Stimulated activated CD4-positive, alpha-beta T cell treated with anti-CD3 and anti-CD28 coated beads, Interleukin-4, amount 100 ng/mL, for 4 hours (primary cell): ENCODE results near the gene IFT43.

ENCODE experiments used
- DNase-seq, 2 experiments: peaks; one replicate each; pipeline ENCODE4 v3.0.0-alpha.2; 2020

IFT43 gene

DNA sequence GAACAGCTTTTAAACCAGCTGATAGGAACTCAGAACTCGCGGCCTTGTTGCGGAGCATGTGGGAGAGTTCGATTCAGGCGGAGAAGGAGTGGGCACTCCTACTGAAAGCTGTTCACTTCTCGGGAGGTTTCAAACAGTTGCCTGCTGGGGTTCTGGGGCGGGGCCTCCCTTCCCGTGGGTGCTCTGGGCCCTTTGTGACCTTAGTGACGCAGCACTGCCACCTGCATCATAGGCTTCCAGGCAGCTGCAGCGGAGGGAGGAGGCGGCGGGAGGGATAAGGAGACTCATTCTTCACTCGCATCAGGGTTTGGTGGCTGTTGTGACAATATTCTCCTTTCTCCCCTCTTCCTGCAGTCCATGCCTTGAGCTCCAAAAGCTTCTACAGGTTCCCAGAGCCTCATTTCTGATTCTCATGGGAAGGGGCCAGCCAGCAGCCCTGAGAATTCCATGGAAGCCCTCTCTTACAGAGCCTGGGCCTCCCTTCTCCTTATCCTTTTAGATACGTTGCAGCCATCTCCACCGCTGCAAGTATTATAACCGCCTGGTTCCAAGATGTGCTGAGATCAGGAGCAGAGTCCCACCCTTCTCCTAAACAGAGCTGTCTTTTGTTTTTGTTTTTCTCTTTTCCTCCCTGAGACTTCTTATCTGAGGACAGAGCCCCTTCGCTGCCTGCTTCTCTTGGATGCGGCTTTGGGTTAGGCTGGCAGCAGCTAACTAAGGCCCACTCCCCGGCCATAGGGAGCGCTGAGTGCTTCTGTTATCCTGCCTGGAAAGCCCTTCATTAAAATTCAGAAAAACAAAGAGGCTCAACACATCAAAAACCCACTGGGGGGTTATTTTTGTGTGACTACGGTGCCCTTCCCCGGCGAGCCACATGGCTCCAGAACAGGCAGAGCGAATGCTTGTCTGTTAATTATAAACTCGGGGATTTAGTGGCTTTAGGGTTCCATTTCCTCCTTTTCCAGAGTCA is 98.5 kb downstream of the IFT43 start:
- no peak for DNase-seq

DNA sequence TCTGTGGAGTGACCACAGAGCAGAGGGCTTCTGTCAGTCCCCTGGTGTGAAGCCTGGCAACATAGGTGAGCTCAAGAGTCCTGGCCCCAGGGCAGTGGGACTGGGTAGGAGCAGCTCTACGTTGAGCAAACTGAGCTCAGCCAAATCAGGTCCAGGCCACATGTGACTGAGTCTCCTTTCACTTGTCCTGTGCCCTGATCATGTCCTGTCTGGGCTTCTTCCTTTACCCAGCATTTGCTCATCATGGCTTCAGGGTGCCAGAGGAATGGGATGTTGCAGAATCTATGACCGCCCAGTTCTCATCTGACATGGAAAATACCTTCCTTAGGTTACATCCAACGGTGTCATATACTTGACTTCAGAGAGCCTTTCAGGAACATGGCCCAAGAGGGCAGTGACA is 99.8 kb downstream of the IFT43 start:
- no peak for DNase-seq

DNA sequence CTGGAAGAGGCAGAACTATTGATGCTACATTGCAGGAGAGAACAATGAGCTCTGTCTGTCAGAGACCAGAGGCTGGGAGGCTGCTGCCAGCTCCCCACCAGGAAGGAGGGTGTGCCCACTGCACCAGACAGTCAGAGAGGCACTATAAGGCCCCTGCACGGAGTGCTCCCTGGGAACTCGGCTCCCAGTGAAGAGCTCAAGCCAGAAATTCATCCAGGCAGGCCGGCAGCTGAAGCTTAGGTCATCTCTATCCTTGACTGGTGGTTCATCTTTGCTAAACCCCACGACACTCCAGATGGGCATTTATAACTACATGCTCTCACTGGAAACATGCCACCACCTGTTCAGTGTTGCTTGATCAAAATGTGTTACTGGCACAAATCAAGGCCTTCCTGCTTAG is 101.1 kb downstream of the IFT43 start:
- DNase-seq, result no peak

DNA sequence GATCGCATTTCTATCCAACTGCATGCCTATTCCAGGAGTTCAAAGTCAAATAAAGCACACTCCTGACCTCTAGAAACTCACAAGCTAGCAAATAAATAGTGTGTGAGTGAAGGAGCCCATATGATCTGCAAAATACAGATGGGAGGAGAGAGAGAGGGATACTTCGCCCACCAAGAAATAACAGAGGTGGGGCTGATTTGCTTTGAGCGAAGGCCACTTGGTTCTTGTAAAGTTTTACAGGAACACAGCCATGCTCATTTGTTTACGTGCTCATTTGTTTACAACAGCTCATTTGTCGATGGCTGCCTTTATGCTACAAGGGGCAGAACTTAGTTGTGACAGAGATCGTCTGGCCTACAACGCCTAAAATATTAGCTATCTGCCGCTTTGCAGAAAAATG is 102.8 kb downstream of the IFT43 start:
- DNase-seq, result no peak

DNA sequence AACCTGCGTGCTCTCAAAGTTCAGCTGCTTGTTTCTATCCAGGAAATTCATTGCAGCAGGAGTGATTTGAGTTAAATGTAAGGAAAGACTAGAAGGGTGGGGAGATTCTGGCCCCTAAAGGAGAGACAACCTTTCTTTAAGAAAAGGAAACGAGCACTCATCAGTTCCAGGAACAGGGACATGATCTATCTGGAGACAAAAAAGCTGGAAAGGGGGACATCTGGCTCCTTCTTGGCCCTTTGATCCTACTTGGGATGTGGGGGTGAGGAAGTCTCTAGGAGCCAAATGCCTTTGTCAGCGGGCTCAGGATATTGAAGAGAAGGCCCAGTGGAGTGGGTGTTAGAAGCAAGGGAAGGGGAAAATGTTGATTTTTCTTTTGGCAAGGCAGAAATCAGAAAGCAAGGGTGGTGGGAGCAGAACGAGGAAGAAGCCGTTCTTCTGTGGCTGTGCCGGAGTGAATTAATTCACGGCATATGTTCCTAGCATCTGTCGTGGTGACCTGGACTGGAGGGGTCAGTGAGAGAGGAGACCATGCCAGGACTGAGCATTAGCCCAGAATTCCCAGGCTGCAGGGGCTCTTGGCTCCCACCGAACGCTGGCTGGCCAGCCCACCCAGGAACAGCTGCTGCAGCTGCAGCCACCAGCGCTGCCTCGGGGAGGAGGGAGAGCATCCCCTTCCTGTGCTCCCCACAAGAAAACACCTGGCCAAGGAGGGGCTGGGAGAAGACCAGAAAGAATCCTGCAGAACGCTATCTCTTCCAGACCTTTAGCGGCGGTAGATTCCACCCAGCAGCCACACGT is 103.4 kb downstream of the IFT43 start:
- no peak for DNase-seq

DNA sequence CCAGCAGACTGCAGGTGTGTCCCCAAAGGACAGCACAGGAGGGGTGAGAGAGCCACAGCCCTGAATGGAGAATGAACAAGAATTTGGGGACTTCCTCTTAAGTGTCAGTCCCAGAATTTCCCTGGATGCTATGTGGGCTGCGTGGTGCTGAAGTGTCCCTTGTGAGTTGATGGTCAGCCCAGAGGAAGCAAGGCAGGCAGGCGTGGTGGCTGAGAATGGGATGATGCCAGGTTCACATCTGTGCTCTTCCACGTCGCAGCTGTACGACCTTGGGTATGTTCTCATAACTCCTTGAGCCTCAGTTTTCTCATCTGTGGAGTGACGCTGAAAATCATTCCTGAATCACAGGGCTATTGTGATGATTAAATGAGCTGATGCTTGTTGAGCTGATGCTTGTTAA is 104.0 kb downstream of the IFT43 start:
- no peak for DNase-seq

DNA sequence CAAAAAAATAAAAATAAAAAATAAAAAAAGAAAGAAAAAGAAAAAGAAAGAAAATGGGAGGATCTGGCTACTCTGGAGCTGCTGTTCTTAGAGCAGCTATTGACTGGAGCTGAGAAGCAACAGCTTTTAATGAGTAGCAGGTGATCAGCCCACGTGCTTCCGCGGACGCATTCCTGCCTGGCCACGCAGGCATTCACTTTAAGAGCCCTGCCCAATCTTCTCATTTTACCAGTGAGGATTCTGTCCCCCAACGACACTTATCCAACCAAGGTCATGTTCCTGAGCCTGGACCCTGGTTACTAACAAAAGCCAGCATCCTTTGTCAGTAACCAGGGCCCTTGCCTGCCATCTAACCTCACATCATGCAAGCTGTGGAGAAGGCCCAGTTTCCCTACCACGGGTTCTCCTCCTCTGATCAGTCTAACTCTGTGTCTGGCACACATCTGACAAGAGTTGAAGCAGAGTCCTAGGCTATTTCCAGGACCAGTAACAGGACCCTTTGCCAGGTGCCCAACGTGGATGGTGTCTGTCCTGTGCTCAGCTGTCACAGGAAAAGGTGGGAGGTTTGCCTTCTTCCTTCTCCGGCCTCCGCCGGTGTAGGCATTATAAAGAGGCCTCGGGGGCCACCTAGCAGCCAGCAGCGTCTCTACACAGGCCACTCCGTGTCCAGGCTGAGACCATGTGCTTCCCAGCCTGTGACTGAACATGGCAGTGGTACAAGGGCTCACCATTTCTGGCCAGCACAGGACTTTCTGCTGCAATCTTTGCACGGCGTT is 105.2 kb downstream of the IFT43 start:
- DNase-seq, result no peak

DNA sequence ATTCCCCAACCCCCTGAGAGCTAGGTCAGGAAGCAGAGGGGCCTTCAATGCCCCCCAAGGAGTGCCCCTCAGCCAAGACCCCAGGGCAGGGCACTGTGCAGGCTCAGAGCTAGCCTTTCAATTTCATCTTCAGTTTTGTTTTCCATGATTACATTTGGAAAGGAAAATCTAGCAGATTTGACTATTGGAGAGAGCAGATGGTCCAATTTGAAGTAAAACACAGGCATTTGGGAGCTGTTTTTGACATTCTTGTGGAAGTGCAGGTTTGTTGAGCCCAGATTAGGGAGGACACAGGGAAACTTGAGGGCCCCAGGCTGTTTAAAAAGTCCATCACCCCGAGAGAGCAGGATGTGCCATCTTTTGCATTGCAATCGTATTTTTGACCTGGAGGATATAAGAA is 107.5 kb downstream of the IFT43 start:
- no peak for DNase-seq

DNA sequence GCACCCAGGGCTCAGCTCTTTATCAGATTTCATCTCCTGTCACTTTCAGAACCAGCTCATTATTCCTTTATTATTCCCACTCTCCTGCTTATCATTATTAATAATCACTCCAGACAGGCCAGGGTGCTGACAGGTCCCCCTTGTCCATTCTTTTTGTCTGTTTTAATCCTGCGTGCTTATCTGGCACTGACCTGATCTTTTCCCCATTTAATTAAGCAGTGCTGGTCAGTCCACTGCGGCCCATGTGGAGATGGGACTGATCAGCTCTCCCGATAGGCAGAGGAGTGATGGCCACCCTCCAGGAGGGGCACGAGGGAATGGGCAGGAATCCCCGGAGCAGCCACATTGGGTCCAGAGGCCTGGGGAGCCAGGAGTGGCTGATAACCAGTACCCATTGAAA is 110.7 kb downstream of the IFT43 start:
- no peak for DNase-seq

DNA sequence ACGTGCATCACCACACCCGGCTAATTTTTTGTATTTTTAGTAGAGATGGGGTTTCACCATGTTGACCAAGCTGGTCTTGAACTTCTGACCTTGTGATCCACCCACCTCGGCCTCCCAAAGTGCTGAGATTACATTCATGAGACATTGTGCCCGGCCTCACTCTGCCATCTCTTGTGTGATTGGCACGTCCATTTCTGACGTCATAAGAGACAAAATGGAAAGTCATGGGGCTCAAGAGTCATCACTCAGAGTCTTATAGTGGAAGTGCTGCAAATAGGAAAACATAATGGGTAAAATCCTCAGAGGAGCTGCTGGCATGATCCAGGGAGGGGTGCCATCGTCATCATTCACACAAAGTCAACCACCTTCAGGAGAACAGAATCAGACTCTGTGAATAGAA is 112.0 kb downstream of the IFT43 start:
- DNase-seq, result no peak

DNA sequence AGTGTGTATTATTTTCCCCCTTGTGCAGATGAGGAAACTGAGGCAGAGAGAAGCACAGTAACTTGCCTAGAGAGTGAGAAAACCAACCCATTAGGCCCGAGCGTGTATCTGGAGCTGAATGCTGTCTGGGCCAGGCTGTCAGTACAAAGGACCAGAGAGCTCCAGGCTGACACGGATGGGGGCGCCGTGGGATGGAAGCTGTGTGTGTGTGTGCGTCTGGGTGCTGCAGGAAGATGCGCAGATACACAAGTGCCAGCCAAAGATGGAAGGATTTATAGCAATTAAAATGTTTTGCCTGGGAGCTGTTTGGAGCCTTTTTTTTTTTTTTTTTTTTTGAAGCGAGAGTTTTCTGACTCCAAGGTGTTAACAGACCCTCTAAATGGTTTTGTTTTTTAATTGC is 112.5 kb downstream of the IFT43 start:
- DNase-seq, result no peak

DNA sequence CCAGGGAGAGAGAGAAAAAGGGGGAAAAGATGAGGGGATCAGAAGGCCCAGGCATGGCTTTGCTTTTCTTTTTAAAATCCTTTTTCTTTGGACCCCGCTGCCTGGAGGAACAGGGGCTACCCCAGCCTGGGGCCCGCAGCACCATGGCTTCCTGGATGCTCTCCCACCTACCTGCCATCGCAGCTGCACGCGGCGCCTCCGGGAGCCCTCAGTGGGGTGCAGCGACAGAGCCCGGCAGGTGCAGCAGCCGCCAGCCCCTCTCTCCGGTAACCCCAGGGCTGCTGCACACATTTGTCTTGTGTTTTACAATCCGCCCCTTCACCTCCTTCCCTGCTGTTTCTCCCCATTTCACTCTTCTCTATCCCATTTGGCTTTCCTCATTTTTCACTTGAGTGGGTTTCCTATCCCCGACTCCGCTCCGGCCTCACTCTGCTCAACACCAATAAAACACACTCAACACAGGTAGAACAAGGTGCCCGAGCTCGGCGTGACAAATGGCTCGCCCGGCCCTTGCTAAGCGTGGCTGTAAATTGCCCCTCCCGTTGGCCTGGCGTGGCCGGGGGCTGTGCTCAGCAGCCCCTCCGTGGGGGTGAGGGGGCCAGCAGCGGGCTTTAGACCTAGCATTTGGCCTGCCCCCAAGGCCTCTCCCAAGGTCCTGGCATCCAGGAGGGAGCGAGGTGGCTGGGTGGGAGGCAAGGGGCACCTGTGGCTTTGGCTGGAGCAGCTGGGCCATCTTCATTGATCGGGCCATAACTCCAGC is 113.5 kb downstream of the IFT43 start:
- no peak for DNase-seq

DNA sequence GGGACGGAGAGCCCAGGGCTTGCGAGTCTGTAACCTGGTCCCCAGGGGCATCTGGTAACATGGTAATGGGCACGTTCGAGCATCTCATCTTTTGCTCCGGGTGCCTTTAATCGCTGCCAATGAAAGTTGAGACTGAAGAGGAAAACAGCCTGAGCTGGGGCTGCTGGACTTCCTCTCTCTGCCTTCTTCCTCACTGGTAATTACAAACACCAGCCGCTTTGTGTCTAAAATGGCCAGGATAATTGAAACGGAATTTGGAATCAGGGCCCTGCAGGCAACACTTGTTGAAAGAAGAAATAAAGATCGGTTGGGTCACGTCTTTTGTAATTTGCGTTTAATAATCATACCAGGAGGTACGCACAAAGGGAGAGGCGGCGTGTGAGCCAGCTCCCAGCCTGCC is 114.7 kb downstream of the IFT43 start:
- no peak for DNase-seq

DNA sequence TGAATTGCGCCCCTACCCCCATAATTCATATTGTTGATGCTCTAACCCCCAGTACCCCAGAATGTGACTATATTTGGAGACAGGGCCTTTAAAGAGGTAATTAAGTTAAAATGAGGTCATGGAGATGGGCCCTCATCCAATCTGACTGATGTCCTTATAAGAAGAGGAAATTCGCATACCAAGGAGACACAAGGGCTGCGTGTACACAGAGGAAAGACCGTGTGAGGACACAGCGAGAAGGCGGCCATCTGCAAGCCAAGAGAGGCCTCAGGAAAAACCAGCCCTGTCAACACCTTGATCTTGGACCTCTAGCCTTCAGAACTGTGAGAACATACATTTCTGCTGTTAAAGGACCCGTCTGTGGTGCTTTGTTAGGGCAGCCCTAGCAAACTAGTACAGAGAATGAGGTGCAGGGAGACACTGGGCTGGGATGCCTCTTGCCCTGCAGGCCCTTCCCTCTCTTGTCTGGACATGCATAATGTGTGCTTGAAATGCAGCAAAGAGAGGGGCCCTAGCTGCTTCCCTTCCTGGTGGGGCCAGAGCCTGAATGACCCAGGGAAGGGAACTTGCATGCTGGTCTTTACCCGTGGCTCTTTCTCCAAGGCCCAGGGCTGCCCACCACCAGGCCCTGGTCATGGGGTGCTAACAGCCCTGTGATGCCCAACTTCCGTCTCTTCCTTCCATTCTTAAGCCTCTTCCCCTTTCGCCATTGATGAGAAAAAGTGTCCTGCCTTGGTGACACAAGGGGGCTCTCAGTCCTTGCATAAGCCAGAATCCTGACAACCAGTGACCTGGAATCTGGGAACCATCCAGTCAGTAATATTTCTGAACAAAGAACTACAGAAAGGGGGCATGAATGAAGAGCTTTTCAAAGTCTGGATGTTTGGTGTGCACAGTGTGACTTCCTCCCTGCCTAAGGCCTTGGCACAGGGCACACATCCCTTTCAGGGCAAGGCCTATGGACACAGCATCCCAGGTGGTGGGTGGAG is 116.1 kb downstream of the IFT43 start:
- DNase-seq, result no peak

DNA sequence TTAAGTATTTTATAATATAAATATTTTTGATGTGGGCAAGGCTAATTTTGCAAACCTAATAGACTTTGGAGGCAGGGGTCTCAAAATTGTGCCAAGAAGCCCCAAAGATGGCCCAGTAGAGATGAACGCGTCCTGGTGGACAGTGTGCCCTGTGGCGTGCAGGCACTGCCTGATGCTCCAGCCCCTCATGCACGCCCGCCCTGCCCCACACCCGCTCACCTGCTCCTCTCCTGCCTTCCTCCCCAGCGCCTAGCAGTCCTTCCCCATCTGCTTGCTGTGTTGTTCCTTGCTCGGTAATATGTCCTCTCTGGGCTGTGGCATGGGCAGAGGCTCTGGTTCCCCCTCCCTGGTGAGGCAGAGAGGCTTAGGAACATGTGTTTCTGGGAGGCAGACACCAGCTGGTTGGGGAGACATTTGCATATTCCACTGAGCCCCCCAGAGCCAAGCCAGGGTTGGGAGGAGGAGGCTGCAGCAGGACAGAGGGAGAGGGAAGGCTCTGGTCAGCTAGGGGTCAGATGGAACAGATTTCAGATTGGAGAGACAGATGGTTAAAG is 119.3 kb downstream of the IFT43 start:
- DNase-seq, result no peak

DNA sequence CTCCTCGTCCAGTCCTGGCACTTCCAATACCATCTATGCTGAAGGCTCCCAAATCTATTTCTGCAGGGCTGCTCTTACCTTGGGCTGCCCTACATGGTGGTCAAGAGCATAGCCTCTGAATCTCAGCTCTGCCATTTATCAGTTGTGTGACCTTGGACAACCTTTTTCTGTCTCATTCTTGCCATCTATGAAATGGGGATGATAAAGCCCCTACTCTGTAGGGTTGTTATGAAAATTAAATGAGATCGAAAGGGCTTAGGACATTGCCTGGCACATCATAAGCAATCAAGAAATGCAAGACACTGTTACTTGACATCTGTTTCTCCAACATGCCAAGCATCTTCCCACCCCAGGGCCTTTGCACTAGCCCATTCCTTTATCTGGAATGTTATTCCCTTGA is 120.6 kb downstream of the IFT43 start:
- no peak for DNase-seq

DNA sequence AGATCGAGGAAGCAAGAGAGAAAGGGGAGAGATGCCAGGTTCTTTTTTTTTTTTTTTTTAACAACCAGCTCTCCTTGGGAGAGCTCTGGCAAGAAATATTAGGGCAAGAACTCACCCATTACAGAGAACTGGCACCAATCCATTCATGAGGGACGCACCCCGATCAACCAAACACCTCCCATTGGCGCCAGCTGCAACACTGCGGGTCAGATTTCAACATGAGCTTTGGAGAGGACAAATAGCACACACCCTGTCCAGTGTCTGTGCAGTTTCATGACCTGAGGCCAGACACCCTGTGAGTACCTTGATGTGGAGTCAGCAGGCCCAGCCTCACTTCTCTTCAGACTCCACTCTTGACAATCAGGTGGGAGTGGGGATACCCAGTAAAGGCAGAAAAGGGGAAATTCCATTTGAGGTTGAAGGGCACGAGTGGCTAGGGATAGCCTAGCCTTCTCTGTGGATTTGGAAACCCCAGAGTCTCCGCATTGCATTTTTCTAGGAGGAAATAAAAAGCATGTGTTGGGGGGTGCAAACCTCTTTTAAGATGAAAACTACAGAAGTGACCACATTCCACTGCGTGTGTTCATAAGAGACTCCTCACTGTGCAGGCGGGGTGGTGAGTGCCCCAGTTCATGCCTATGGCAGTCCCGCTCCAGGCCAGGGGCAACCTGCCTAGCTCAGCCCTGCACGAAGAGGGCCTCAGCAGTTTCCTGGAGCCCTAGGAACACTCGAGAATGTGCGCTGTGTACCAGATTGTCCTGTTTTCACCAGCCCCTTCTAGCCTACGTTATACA is 123.7 kb downstream of the IFT43 start:
- no peak for DNase-seq

DNA sequence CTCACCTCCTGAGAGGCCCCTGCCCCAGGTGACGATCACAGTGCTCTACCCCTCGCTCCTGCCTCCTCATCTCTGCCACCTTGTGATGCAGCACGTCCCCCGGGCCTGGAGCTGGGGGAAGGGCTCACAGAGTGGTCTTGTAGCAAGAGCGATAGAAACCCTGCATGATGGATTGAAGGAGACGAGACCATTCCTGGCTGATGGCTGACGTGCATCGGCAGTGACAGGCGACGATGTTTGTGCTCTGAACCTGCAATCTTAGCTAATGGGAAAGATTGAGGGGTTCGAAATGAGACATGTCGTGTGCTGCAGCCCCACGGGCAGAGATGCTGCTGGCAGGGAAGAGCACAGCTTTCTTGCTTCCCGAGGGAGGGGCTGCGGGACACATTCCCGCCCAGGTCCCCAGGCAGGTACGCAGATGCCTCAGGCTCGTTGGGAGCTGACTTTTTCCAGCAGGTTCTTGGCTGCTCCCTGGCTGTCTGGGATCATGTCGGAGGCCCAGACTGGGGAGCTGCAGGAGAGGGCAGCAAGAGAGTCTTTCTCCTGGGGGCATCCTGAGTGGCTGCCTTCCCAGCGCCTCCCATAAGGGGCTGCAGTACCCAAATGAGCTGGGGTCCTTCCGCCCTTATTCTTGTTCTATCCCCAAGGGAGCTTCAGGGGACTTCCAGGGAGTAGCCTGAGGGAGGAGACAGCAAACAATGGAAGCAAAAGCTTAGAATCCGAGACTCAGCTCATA is 127.5 kb downstream of the IFT43 start:
- no peak for DNase-seq

DNA sequence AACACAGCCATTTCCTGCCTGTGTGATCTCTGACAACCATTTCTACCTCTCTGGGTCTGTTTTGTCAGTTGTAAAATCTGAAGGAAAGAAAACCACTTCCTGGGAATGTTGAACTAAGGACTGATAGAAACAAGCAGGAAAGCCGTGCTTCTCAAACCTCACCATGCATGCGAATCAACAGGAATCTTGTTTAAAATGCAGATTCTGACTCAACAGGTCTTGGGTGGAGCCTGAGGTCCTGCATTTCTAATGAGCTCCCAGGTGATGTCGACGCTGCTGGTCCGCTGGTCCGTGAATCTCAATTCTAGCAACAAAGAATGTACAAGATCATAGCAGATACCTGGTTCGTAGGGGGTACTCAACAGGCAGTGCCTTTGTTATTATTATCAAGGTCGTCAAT is 128.1 kb downstream of the IFT43 start:
- DNase-seq, result no peak
